ENCODE measurements around the gene BNC1.
A peak's percentile ranks its signal among the peaks of the same experiment; 100 is the strongest.

BNC1 gene

GRCh38 chr15:83306561-83306960 is 22.1 kb upstream of the BNC1 start:
- no peak for FAIRE-seq
- DNase-seq (ENCODE audit: insufficient read length, low spot score), result no peak
- TF ChIP-seq POLR2A (IDR thresholded peaks at IDR 0.05; ENCODE audit: low read depth, low read length), result no peak

DNA sequence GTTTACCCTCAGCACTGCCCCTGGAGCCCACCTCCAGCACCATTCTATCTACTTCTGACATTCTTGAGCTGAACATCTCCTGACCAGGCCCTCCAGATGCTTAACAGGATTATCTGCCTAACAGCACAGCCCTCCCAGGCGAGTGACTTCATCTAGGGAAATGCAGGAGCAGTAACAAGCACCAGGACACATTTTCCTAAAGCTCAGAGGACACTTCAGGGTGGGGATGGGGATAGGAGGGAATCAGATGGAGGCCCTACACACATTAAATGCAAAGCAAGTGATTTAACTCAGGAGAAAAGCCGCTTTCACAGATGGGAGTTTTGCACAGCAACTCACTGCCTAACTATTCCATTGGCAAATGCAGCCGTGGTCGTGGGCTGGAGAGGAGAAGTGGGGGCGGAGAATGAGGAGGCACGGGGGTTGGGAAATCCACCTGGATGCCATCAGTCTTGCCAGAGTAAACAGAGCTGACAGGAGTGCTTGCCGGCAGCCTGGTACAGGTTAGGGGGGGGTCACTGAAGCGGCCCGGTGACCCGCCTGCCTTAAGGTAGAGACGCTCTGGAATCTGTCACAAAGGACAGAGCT is 21.3 kb upstream of the BNC1 start:
- TF ChIP-seq POLR2A (IDR thresholded peaks at IDR 0.05; ENCODE audit: low read depth, low read length), result no peak
- DNase-seq (ENCODE audit: insufficient read length, low spot score), result no peak
- FAIRE-seq, result no peak

GRCh38 chr15:83304861-83305703 is 20.6 kb upstream of the BNC1 start:
- no peak for TF ChIP-seq POLR2A (IDR thresholded peaks at IDR 0.05; ENCODE audit: low read depth, low read length)
- FAIRE-seq, result no peak

DNA sequence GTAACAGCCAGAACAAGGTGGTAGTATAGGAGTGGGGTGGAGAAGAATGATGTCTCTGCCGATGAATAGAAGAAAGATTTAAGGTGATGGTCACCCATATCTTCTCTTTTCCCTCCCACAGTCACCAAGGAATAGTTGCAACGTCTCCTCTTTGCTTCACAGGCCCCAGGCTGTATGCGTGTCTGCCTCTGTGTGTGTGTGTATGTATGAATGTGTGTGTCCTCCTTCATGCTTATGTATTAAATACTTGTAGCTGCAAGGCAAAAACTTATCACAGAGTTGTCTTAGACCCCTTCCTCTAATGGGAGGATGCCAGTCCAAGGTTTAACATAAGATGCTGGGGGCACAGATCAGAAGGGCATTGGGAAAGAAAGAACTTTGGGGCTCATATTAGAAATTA is 19.1 kb upstream of the BNC1 start:
- FAIRE-seq (no peak), DNase-seq (ENCODE audit: insufficient read length, low spot score) (no peak)
- TF ChIP-seq POLR2A (IDR thresholded peaks at IDR 0.05; ENCODE audit: low read depth, low read length), result no peak

More at GRCh38 chr15:83304861-83305703, 20.6 kb upstream of the BNC1 start:
- DNase-seq (ENCODE audit: insufficient read length, low spot score), result no peak

DNA sequence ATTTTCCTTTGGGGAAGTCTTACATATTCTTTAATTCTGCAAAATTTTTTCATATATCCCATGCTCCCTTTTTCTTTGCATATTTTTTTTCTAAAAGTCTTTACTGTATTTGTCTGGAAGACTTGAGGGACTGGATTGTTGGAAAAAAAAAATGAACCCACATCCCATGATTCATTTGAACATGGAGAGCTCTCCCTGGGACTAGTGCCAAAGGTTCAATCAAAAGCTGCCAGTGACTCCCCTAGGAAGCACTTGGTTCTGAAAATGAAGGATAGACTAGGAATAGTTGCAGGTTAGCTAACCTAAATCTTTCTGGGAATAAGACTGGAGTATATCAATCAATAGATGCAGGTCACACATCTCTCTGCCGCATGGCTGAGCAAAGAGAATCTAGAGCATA is 16.4 kb upstream of the BNC1 start:
- no peak for TF ChIP-seq POLR2A (IDR thresholded peaks at IDR 0.05; ENCODE audit: low read depth, low read length)
- DNase-seq (ENCODE audit: insufficient read length, low spot score), result no peak
- FAIRE-seq, result no peak

DNA sequence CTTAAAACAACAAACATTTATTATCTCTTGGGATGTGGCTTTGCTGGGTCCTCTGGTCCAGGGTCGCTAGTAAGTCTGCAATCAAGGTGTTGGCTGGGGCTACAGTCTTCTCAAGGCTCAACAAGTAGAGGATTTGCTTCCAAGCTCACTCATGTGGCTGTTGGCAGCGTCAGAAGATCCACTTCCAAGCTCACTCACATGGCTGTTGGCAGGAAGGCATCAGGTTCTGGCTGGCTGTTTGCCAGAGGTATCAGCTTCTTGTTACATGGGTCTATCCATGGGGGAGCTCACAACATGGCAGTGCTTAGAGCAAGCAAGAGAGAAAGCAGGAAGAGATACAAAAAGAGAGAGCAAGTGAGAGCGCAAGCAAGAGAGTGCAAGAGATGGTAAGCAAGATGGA is 15.0 kb upstream of the BNC1 start:
- no peak for TF ChIP-seq POLR2A (IDR thresholded peaks at IDR 0.05; ENCODE audit: low read depth, low read length)
- no peak for FAIRE-seq
- DNase-seq (ENCODE audit: insufficient read length, low spot score), result no peak

GRCh38 chr15:83295417-83295816 is 11.0 kb upstream of the BNC1 start:
- TF ChIP-seq POLR2A (IDR thresholded peaks at IDR 0.05; ENCODE audit: low read depth, low read length), result no peak
- no peak for FAIRE-seq
- no peak for DNase-seq (ENCODE audit: insufficient read length, low spot score)

GRCh38 chr15:83293201-83293600 is 8.7 kb upstream of the BNC1 start:
- FAIRE-seq (no peak), DNase-seq (ENCODE audit: insufficient read length, low spot score) (no peak)
- TF ChIP-seq POLR2A (IDR thresholded peaks at IDR 0.05; ENCODE audit: low read depth, low read length), result no peak

- no peak for TF ChIP-seq POLR2A (IDR thresholded peaks at IDR 0.05; ENCODE audit: low read depth, low read length)
- no peak for DNase-seq (ENCODE audit: insufficient read length, low spot score)
- no peak for FAIRE-seq
These were observed 7.9 kb upstream of the BNC1 start for GRCh38 chr15:83292317-83292716.

DNA sequence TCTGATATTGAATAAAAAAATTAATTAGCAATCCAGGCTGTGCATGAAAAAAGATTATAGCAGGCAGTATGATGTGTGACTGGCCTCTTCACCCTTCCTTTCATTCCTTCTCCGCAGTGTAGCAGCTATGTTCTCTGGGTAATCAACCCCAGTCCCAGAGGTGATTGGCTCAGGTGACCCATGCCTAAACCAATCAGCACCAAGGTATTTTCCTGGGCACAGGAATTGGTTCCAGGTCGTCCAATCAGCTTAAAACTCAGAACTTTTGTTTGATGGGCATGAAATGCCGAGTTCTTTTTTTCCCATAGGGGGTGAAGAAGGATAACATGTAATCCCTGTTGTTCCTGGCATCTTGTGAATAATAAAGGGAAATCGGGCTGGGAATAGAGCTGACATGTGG is 5.8 kb upstream of the BNC1 start:
- FAIRE-seq (no peak), DNase-seq (ENCODE audit: insufficient read length, low spot score) (no peak)
- no peak for TF ChIP-seq POLR2A (IDR thresholded peaks at IDR 0.05; ENCODE audit: low read depth, low read length)

DNA sequence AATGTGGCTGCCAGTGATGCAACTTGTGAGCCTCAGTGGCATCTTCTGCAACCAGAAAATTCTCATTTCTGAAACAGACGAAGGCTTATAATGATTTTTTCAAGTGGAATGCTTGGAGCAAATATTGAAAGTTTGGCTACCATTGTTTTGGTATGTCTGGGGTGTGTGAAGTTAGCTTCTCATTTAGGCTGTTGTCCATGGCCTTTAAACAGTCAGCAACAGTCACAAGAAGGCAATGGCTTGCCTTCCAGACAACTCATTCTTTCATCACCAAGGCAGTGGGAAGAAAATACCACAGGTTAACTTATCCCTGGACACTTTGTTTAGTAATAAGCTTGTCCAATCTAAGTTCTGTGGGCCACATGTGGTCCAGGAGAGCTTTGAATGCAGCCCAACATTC is 4.7 kb upstream of the BNC1 start:
- no peak for DNase-seq (ENCODE audit: insufficient read length, low spot score)
- TF ChIP-seq POLR2A (IDR thresholded peaks at IDR 0.05; ENCODE audit: low read depth, low read length), result no peak
- no peak for FAIRE-seq

GRCh38 chr15:83288381-83288801 is 3.9 kb upstream of the BNC1 start:
- FAIRE-seq (no peak), DNase-seq (ENCODE audit: insufficient read length, low spot score) (no peak)
- TF ChIP-seq POLR2A (IDR thresholded peaks at IDR 0.05; ENCODE audit: low read depth, low read length), result no peak

GRCh38 chr15:83287541-83288027 is 3.1 kb upstream of the BNC1 start:
- peak; percentile 53 for DNase-seq (ENCODE audit: insufficient read length, low spot score)
- FAIRE-seq, result no peak
- no peak; the same call in 1 of the 2 replicates for TF ChIP-seq POLR2A (IDR thresholded peaks at IDR 0.05; ENCODE audit: low read depth, low read length)

DNA sequence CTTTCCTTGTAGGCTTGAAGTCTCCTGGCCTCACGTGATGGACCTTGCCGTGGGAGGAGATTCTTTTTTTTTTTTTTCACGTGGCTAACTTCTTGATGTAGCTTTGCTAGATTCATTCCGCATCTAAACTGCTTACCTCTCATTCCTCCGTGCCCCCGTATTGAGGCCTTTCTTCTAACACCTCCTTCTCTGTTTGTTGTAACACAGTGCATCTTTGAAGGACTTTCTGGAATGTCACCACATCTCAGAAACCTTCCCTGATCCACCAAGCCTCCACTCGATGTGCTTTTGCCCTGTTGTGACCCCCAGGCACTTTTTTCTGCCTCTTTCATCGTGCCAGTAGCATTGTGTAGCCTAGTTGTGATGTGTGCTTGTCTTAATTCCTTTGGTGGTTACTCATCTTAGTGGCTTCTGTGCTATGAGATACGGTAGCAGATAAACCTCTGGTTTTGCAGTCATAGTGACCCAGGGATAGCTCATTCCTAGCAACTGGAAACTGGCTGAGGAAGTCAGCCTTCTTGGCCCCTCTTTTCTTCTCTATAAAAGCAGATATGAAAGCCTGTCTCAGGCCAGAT is 1.6 kb upstream of the BNC1 start:
- DNase-seq (ENCODE audit: insufficient read length, low spot score) (peak; percentile 26), FAIRE-seq (peak; percentile 48)
- TF ChIP-seq POLR2A (IDR thresholded peaks at IDR 0.05; ENCODE audit: low read depth, low read length), result no peak

All from H54 (cell line).